CD14-positive monocyte (primary cell): ENCODE measurements around the gene TFG. TPM values are rescaled to one million over a fixed set of nuclear protein-coding genes. Genes with fewer than 3 reads are reported as not detected.

Experiments used
- DNase-seq, 3 donors: peaks; one replicate each; pipeline ENCODE4 v3.0.0-alpha.2; 2011 to 2022
- H2AFZ ChIP-seq: 2 replicates; pipeline ENCODE4 v1.6.0; 2012; ENCODE audit warnings: mild to moderate bottlenecking, low read depth, low read length, inconsistent platforms; ENCODE audit not compliant: insufficient read depth, poor library complexity, severe bottlenecking
- H3K27ac ChIP-seq, 2 donors: 1 replicate in 1 of 2; 2 replicates in 1 of 2; pipeline ENCODE4 v1.5.1; 2012 to 2013; ENCODE audit warnings: low read length in 2 of 2, control low read depth in 1 of 2, inconsistent platforms in 1 of 2, low read depth in 1 of 2, mild to moderate bottlenecking in 1 of 2
- H3K27me3 ChIP-seq, 2 donors: one replicate each; pipeline versions ENCODE4 v1.6.0 to v1.6.1; 2011 to 2013; ENCODE audit warnings: low read length in 2 of 2; ENCODE audit not compliant: control insufficient read depth in 2 of 2, insufficient read depth in 2 of 2
- H3K36me3 ChIP-seq, 2 donors: replicated peaks in 1 of 2; 1 replicate in 1 of 2; 2 replicates in 1 of 2; pipeline versions ENCODE4 v1.5.1 to v1.6.1; 2012 to 2013; ENCODE audit warnings: low read length in 2 of 2, control low read depth in 1 of 2, inconsistent platforms in 1 of 2, mild to moderate bottlenecking in 1 of 2; ENCODE audit not compliant: insufficient read depth in 2 of 2, control insufficient read depth in 1 of 2
- H3K4me1 ChIP-seq, 2 donors: 1 replicate in 1 of 2; 2 replicates in 1 of 2; pipeline versions ENCODE4 v1.5.1 to v1.6.1; 2012 to 2013; ENCODE audit warnings: low read length in 2 of 2, control low read depth in 1 of 2, inconsistent platforms in 1 of 2, mild to moderate bottlenecking in 1 of 2, moderate library complexity in 1 of 2; ENCODE audit not compliant: insufficient read depth in 2 of 2, control insufficient read depth in 1 of 2
- H3K4me2 ChIP-seq: replicated peaks from 2 replicates; pipeline ENCODE3; 2012; ENCODE audit warnings: low read length, moderate library complexity, mild to moderate bottlenecking; ENCODE audit not compliant: poor library complexity, severe bottlenecking; ENCODE audit errors: extremely low read depth
- H3K4me3 ChIP-seq, 3 experiments: fragments of 200-600 bp in 1 of 3; sonication (generic) in 1 of 3; replicated peaks in 1 of 3; 1 replicate in 2 of 3; 2 replicates in 1 of 3; pipeline ENCODE4 v1.5.1; 2011 to 2013; ENCODE audit warnings: low read length in 3 of 3, mild to moderate bottlenecking in 3 of 3, control low read depth in 2 of 3, low read depth in 2 of 3, inconsistent platforms in 1 of 3, moderate library complexity in 1 of 3
- H3K79me2 ChIP-seq: 2 replicates; pipeline ENCODE4 v1.6.0; 2012; ENCODE audit warnings: mild to moderate bottlenecking, control low read depth, inconsistent platforms, low read length, moderate library complexity; ENCODE audit not compliant: insufficient read depth
- H3K9ac ChIP-seq: 2 replicates; pipeline ENCODE4 v1.6.0; 2017; ENCODE audit warnings: low read length, mild to moderate bottlenecking; ENCODE audit not compliant: insufficient read depth, poor library complexity, severe bottlenecking
- H3K9me3 ChIP-seq, 2 donors: replicated peaks in 1 of 2; 1 replicate in 1 of 2; 2 replicates in 1 of 2; pipeline versions ENCODE4 v1.5.1 to v1.6.1; 2012 to 2013; ENCODE audit warnings: low read length in 2 of 2, control low read depth in 1 of 2; ENCODE audit not compliant: control insufficient read depth in 1 of 2, insufficient read depth in 1 of 2
- H4K20me1 ChIP-seq: 2 replicates; pipeline ENCODE4 v1.6.0; 2012; ENCODE audit warnings: mild to moderate bottlenecking, low read length, control low read depth, moderate library complexity; ENCODE audit not compliant: insufficient read depth
- H3K27ac Mint-ChIP-seq, 7 donors: one replicate each; pipeline ENCODE4 v1.8.0; 2020; ENCODE audit warnings: mild to moderate bottlenecking in 7 of 7, mixed read lengths in 7 of 7, moderate library complexity in 6 of 7, inconsistent platforms in 2 of 7
- H3K27me3 Mint-ChIP-seq, 3 donors: one replicate each; pipeline ENCODE4 v1.8.0; 2021 to 2022; ENCODE audit warnings: low read depth in 3 of 3, mild to moderate bottlenecking in 3 of 3, mixed read lengths in 3 of 3, moderate library complexity in 3 of 3, inconsistent platforms in 1 of 3
- H3K36me3 Mint-ChIP-seq, 2 donors: one replicate each; pipeline ENCODE4 v1.8.0; 2020; ENCODE audit warnings: mixed read lengths in 2 of 2, inconsistent platforms in 1 of 2, mild to moderate bottlenecking in 1 of 2
- H3K4me1 Mint-ChIP-seq: one replicate; pipeline ENCODE4 v1.8.0; 2020; ENCODE audit warnings: mild to moderate bottlenecking, mixed read lengths
- H3K4me3 Mint-ChIP-seq, 2 donors: one replicate each; pipeline ENCODE4 v1.8.0; 2020; ENCODE audit warnings: mild to moderate bottlenecking in 2 of 2, mixed read lengths in 2 of 2, moderate library complexity in 1 of 2
- H3K9me3 Mint-ChIP-seq, 7 donors: one replicate each; pipeline ENCODE4 v1.8.0; 2020 to 2022; ENCODE audit warnings: mixed read lengths in 7 of 7, mild to moderate bottlenecking in 6 of 7, moderate library complexity in 6 of 7, inconsistent platforms in 2 of 7
- CTCF ChIP-seq: fragments of 200-600 bp; IDR thresholded peaks from one replicate; pipeline ENCODE4 v1.8.0; 2022; ENCODE audit warnings: antibody characterized with exemption, mild to moderate bottlenecking
- WGBS: methylation state at CpG from one replicate; pipeline ENCODE4 v1.1.5; 2013; ENCODE audit warnings: missing lambda C conversion rate; ENCODE audit not compliant: insufficient coverage; 5-methylcytosine and 5-hydroxymethylcytosine counted together
- intact Hi-C, 2 donors: fragments of 100-400 bp; cut with micrococcal nuclease; formaldehyde crosslinking; loops; one replicate each; pipeline versions ENCODE4 v1.15.0 to v1.15.1; 2023
- polyA plus RNA-seq, 3 donors: library from polyadenylated mRNA; depleted of rRNA in 1 of 3; unstranded in 2 of 3; stranded (reverse) in 1 of 3; fragments of 300-500 nt in 2 of 3; fragments of >200 nt in 1 of 3; fragmentation: Illumina TruSeq in 2 of 3; gene quantifications; 1 replicate in 2 of 3; 2 replicates in 1 of 3; pipeline ENCODE4 v1.2.3, GENCODE V29; 2012 to 2021

Gene TFG
- polyA plus RNA-seq, 3 donors, result 37.9 to 51.2 (median 44.8) TPM

- Histone ChIP-seq H2AFZ (no peak overlapping the region), H3K36me3 (no peaks in the 10 kb centered on the region), H3K9ac (no peak overlapping the region), H3K4me1 (no peaks in the 10 kb centered on the region), H3K4me3 (no peak overlapping the region), H3K27me3 (no peaks in the 10 kb centered on the region), H4K20me1 (no peaks in the 10 kb centered on the region), H3K4me2 (no peak overlapping the region), H3K27ac (no peak overlapping the region), H3K9me3 (no peaks in the 10 kb centered on the region), H3K79me2 (no peaks in the 10 kb centered on the region)
- Mint-ChIP-seq H3K27ac (peak overlapping the region in 1 of 7 donors; percentile 51), H3K36me3 (no peaks in the 10 kb centered on the region), H3K4me1 (no peaks in the 10 kb centered on the region), H3K4me3 (no peak overlapping the region), H3K27me3 (peaks cover 0 to 5% (median 1%) of the 10 kb centered on the region in 3 donors), H3K9me3 (peaks cover 0 to 5% (median 0%) of the 10 kb centered on the region in 7 donors)
- TF ChIP-seq CTCF, result no peak
- no peak for DNase-seq
- 100% methylated on average over 2 of the region's 2 CpGs for WGBS
- intact Hi-C loops, result no loop called here
Observed at GRCh38 chr3:100776097-100776729, 66.9 kb downstream of the TFG start.

GRCh38 chr3:100776746-100777145, 67.5 kb downstream of the TFG start:
- no peak overlapping the region for H3K4me2 ChIP-seq
- Mint-ChIP-seq H3K4me3 (no peak overlapping the region), H3K9me3 (peaks cover 0 to 5% (median 0%) of the 10 kb centered on the region in 7 donors), H3K36me3 (no peaks in the 10 kb centered on the region), H3K27me3 (peaks cover 0 to 5% (median 1%) of the 10 kb centered on the region in 3 donors), H3K27ac (no peak overlapping the region), H3K4me1 (no peaks in the 10 kb centered on the region)
- no peaks in the 10 kb centered on the region for H3K27me3 ChIP-seq
- intact Hi-C loops, result no loop called here
- no peak overlapping the region for H3K4me3 ChIP-seq
- H4K20me1 ChIP-seq, result no peaks in the 10 kb centered on the region
- no peaks in the 10 kb centered on the region for H3K79me2 ChIP-seq
- WGBS, result 80% methylated on average over 1 of the region's 2 CpGs
- no peaks in the 10 kb centered on the region for H3K4me1 ChIP-seq
- H3K36me3 ChIP-seq, result no peaks in the 10 kb centered on the region
- no peak for TF ChIP-seq CTCF
- no peak overlapping the region for H2AFZ ChIP-seq
- H3K27ac ChIP-seq, result no peak overlapping the region
- peak in 1 of 3 donors; percentile 5 for DNase-seq
- H3K9ac ChIP-seq, result no peak overlapping the region
- H3K9me3 ChIP-seq, result no peaks in the 10 kb centered on the region
